ENCODE results near the gene IGSF8. TPM values are rescaled to one million over a fixed set of nuclear protein-coding genes. Genes with fewer than 3 reads are reported as not detected.

The IGSF8 gene
- total RNA-seq, 1 experiment from 2014 or later, result 56.2 TPM

GRCh38 chr1:160115545-160116282 is 17.3 kb upstream of the IGSF8 start, which contains the start of gene ATP1A2:
TSS of gene ATP1A2 (plus strand) at chr1:160115759. CDS start at chr1:160115862, 103 bp downstream.
- no peak within 1 kb of the TSS for H2BK120ac ChIP-seq (ENCODE audit: low read depth, low read length, poor library complexity, severe bottlenecking)
- WGBS (ENCODE audit: extremely low coverage, insufficient read length, low lambda C conversion rate), result no CpG with 5 or more reads among the region's 16 CpGs
- no peak within 1 kb of the TSS for H2BK20ac ChIP-seq (ENCODE audit: low read depth, low read length, poor library complexity, severe bottlenecking)
- no peak within 1 kb of the TSS for H3T11ph ChIP-seq (ENCODE audit: low read length)
- no peaks in the 10 kb centered on the region for H3K9me3 ChIP-seq (ENCODE audit: control insufficient read depth, low read depth, low read length)
- H3K18ac ChIP-seq (ENCODE audit: insufficient read length, low read depth, low read length), result no peak within 1 kb of the TSS
- H3K4me2 ChIP-seq (ENCODE audit: insufficient read depth, insufficient read length, low read length), result peak within 1 kb of the TSS; percentile 48
- Mint-ChIP-seq H3K4me1 (peaks cover 65 to 75% of the 10 kb centered on the region in 2 experiments), H3K4me3 (peak within 1 kb of the TSS; percentile 51 to 90), H3K27me3 (ENCODE audit: low read depth) (no peaks in the 10 kb centered on the region; the same call in none of the 2 replicates), H3K9me3 (no peaks in the 10 kb centered on the region), H3K36me3 (ENCODE audit: insufficient read depth in 1 of 3, low read depth in 3 of 3) (peaks cover 0 to 12% (median 0%) of the 10 kb centered on the region in 3 experiments; a peak in 3 of 7 replicates), H3K27ac (peak within 1 kb of the TSS in 1 of 3 experiments; percentile 90; a peak in 4 of 7 replicates)
- no peak within 1 kb of the TSS for H2BK15ac ChIP-seq (ENCODE audit: low read depth, low read length)
- H2BK5ac ChIP-seq (ENCODE audit: insufficient read length, low read length), result no peak within 1 kb of the TSS
- H3K9ac ChIP-seq (ENCODE audit: extremely low read depth, insufficient read length, low read length), result no peak within 1 kb of the TSS
- peaks cover 12% of the 10 kb centered on the region; the same call in 1 of the 2 replicates for H3K4me1 ChIP-seq (ENCODE audit: insufficient read depth, low read length)
- H3K79me2 ChIP-seq (ENCODE audit: insufficient read depth, low read length), result no peaks in the 10 kb centered on the region
- no peak within 1 kb of the TSS for H2AK5ac ChIP-seq (ENCODE audit: insufficient read length, low read length)
- no peaks in the 10 kb centered on the region for H3K27me3 ChIP-seq (ENCODE audit: insufficient read depth, low read length)
- H3K14ac ChIP-seq (ENCODE audit: insufficient read depth, low read length), result no peak within 1 kb of the TSS
- no peak within 1 kb of the TSS for H3K23ac ChIP-seq (ENCODE audit: insufficient read length, low read depth, low read length)
- no peak within 1 kb of the TSS for H3K4ac ChIP-seq (ENCODE audit: low read depth, low read length)
- no peaks in the 10 kb centered on the region for H3K79me1 ChIP-seq (ENCODE audit: insufficient read depth, low read depth, low read length, poor library complexity, severe bottlenecking)
- no peaks in the 10 kb centered on the region for H4K20me1 ChIP-seq (ENCODE audit: control insufficient read depth, insufficient read depth, insufficient read length)
- no peaks in the 10 kb centered on the region for H3K23me2 ChIP-seq (ENCODE audit: insufficient read length, low read depth, low read length, poor library complexity, severe bottlenecking)
- H3K56ac ChIP-seq (ENCODE audit: insufficient read length, low read depth, low read length), result no peak within 1 kb of the TSS
- no peak within 1 kb of the TSS for H4K8ac ChIP-seq (replicated peaks; ENCODE audit: insufficient read length, low read depth, low read length)
- H4K5ac ChIP-seq (ENCODE audit: insufficient read length, low read depth, low read length), result no peak within 1 kb of the TSS
- no peak within 1 kb of the TSS for H2BK12ac ChIP-seq (ENCODE audit: insufficient read length, low read depth, low read length)
- no peak within 1 kb of the TSS for H2AFZ ChIP-seq (ENCODE audit: low read length)
- DNase-seq, result peak; percentile 76
- TF ChIP-seq, protein P1, sequence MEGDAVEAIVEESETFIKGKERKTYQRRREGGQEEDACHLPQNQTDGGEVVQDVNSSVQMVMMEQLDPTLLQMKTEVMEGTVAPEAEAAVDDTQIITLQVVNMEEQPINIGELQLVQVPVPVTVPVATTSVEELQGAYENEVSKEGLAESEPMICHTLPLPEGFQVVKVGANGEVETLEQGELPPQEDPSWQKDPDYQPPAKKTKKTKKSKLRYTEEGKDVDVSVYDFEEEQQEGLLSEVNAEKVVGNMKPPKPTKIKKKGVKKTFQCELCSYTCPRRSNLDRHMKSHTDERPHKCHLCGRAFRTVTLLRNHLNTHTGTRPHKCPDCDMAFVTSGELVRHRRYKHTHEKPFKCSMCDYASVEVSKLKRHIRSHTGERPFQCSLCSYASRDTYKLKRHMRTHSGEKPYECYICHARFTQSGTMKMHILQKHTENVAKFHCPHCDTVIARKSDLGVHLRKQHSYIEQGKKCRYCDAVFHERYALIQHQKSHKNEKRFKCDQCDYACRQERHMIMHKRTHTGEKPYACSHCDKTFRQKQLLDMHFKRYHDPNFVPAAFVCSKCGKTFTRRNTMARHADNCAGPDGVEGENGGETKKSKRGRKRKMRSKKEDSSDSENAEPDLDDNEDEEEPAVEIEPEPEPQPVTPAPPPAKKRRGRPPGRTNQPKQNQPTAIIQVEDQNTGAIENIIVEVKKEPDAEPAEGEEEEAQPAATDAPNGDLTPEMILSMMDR (conservative IDR thresholded peaks at IDR 0.05), result no peak
- H4K91ac ChIP-seq (ENCODE audit: insufficient read length, low read depth, low read length), result no peak within 1 kb of the TSS
- H3K27ac ChIP-seq (ENCODE audit: insufficient read length, low read depth, low read length), result no peak within 1 kb of the TSS

Measured in H9 (cell line).